Limb (tissue), 2 donors: Measurements from ENCODE around the gene FBXO31.
"Not testable (repeated sequence)": the region's sequence is repeated elsewhere in the genome, so short reads cannot be mapped to it uniquely, and the experiment has no call there.

Source experiments
- DNase-seq, 2 donors: peaks; one replicate each; pipeline ENCODE4 v3.0.0-alpha.2; 2016; ENCODE audit errors: extremely low spot score in 2 of 2

The FBXO31 gene

GRCh38 chr16:87344931-87345631 lies 38.5 kb downstream of the FBXO31 start:
- no peak for DNase-seq

- DNase-seq: no peak
Measured at GRCh38 chr16:87344165-87344930, 39.2 kb downstream of the FBXO31 start.

- no peak for DNase-seq
Measured at GRCh38 chr16:87343753-87344050, 39.9 kb downstream of the FBXO31 start.

- no peak for DNase-seq
Measured at GRCh38 chr16:87342978-87343752, 40.4 kb downstream of the FBXO31 start.

GRCh38 chr16:87342504-87342903 lies 41.1 kb downstream of the FBXO31 start:
- DNase-seq: no peak

- no peak for DNase-seq
Measured at GRCh38 chr16:87340198-87340597, 43.4 kb downstream of the FBXO31 start.

- not testable (repeated sequence) for DNase-seq
Measured at GRCh38 chr16:87339724-87340105, 43.9 kb downstream of the FBXO31 start.

GRCh38 chr16:87339086-87339723 lies 44.4 kb downstream of the FBXO31 start:
- DNase-seq: no peak

- no peak for DNase-seq
Measured at GRCh38 chr16:87338155-87338765, 45.3 kb downstream of the FBXO31 start.

GRCh38 chr16:87337262-87337771 lies 46.3 kb downstream of the FBXO31 start:
- no peak for DNase-seq

GRCh38 chr16:87336434-87337240 lies 46.9 kb downstream of the FBXO31 start:
- no peak for DNase-seq

GRCh38 chr16:87335625-87336433 lies 47.7 kb downstream of the FBXO31 start:
- no peak for DNase-seq

- DNase-seq: no peak
Measured at GRCh38 chr16:87334651-87335624, 48.6 kb downstream of the FBXO31 start.

GRCh38 chr16:87333581-87334331 lies 49.8 kb downstream of the FBXO31 start:
- no peak for DNase-seq

- no peak for DNase-seq
Measured at GRCh38 chr16:87333101-87333500, 50.5 kb downstream of the FBXO31 start.

GRCh38 chr16:87332150-87332549 lies 51.4 kb downstream of the FBXO31 start:
- no peak for DNase-seq

GRCh38 chr16:87331241-87331801 lies 52.3 kb downstream of the FBXO31 start:
- no peak for DNase-seq
